GM18868 (cell line): ENCODE results near the gene MFSD12.
"Not testable (repeated sequence)": the region's sequence is repeated elsewhere in the genome, so short reads cannot be mapped to it uniquely, and the experiment has no call there.

Source experiments
- ATAC-seq: cut with Tn5 transposase; IDR thresholded peaks from one replicate; pipeline ENCODE4 v1.9.1; 2021; ENCODE audit warnings: mild to moderate bottlenecking, moderate library complexity; ENCODE audit not compliant: unreplicated experiment

MFSD12 gene

GRCh38 chr19:3538965-3539755 lies 18.2 kb downstream of the MFSD12 start, which contains the start of gene TEKTIP1:
TSS of gene TEKTIP1 (plus strand) at chr19:3539174. CDS start at chr19:3539178, 4 bp downstream.
- no peak for ATAC-seq

GRCh38 chr19:3538258-3538929 lies 19.0 kb downstream of the MFSD12 start:
- no peak for ATAC-seq

- ATAC-seq = no peak
These were observed 19.7 kb downstream of the MFSD12 start for GRCh38 chr19:3537438-3538240.

GRCh38 chr19:3537101-3537437 lies 20.3 kb downstream of the MFSD12 start:
- ATAC-seq = no peak

GRCh38 chr19:3536429-3537100 lies 20.8 kb downstream of the MFSD12 start:
- no peak for ATAC-seq

- ATAC-seq = no peak
These were observed 21.4 kb downstream of the MFSD12 start for GRCh38 chr19:3535981-3536380.

GRCh38 chr19:3535563-3535965 lies 21.8 kb downstream of the MFSD12 start:
- ATAC-seq = no peak

GRCh38 chr19:3535235-3535535 lies 22.2 kb downstream of the MFSD12 start:
- no peak for ATAC-seq

- ATAC-seq = no peak
These were observed 22.8 kb downstream of the MFSD12 start for GRCh38 chr19:3534375-3535234.

- no peak for ATAC-seq
These were observed 23.7 kb downstream of the MFSD12 start for GRCh38 chr19:3533563-3534216.

- ATAC-seq = no peak
These were observed 24.4 kb downstream of the MFSD12 start for GRCh38 chr19:3533033-3533432.

- ATAC-seq = no peak
These were observed 25.1 kb downstream of the MFSD12 start for GRCh38 chr19:3532154-3532786.

GRCh38 chr19:3531716-3532115 lies 25.7 kb downstream of the MFSD12 start:
- no peak for ATAC-seq

- no peak for ATAC-seq
These were observed 27.0 kb downstream of the MFSD12 start for GRCh38 chr19:3530389-3530788.

- not testable (repeated sequence) for ATAC-seq
These were observed 28.1 kb downstream of the MFSD12 start for GRCh38 chr19:3529299-3529698.

GRCh38 chr19:3528539-3529211 lies 28.7 kb downstream of the MFSD12 start:
- no peak for ATAC-seq

- ATAC-seq = no peak
These were observed 29.3 kb downstream of the MFSD12 start for GRCh38 chr19:3528080-3528479.

GRCh38 chr19:3527238-3527910 lies 30.0 kb downstream of the MFSD12 start:
- ATAC-seq = no peak
